GM18519 (cell line): Measurements from ENCODE around the gene RBMS2.
A peak's percentile ranks its signal among the peaks of the same experiment; 100 is the strongest.

Experiments
- ATAC-seq: cut with Tn5 transposase; IDR thresholded peaks from one replicate; pipeline ENCODE4 v1.9.1; 2021; ENCODE audit warnings: mild to moderate bottlenecking, moderate library complexity; ENCODE audit not compliant: unreplicated experiment, low FRiP score

RBMS2 gene

DNA sequence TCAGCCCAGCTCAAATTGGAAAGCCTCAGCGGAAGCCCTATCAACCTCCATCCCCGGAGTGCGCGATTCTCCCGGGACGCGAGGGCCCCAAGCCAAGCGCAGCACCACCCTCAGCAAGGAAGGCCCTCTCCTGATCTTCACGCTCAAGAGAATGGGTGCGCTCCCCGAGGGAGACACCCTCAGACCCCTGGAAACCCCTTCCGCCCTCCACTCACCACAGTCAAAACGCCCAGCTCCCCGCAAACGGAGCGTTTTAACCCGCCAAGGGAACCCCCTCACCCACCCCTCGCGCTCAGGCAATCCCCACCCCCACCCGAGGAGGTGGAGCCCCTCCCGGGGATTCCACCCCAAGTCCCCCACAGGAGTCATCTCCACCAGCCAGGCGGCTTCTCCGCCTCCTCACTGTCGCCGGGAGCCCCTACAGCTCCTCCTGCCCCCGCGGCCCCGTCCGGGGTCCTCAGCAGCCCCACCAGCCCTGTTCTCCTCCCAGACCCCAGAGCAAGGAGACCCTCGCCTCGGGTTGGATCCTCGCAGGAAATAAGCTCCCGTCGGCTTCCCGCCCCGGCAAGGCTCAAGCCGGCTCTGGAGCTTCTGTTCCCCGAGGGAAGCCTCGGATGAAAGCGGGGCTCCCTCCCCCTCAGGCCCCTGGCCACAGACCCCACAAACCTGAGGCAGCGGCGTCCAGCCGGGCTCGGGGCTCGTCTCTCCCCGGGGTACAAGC, 108.0 kb downstream of the RBMS2 start:
- no peak for ATAC-seq

DNA sequence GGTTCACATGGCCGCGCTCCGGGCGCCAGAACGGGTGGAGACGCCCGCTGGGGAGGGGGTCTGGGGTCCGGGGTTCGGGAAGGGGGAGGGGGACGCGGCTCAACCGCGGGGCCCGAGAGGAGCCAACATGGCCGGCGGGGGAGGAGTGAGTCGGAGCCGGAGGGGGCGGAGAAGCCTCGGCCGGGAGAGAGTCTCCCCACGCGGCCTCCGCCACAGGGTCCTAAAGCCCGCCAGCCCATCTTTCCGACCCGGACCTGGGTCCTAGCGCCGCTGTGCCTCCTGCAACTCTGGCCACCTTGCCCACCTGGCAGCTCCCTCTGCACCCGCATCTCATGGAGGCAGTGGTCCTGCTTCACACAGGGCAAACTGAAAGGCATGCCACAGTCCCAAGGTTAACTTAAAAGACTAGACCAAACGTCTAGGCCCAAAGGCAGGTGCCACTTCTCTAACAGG, 108.6 kb downstream of the RBMS2 start, which contains the start of gene BAZ2A:
TSS of gene BAZ2A (minus strand) at position 147 of the 453 bp plus-strand sequence. CDS start 12,796 bp downstream, outside the sequence.
- ATAC-seq = peak; percentile 39

- no peak for ATAC-seq
These were observed 110.4 kb downstream of the RBMS2 start for GRCh38 chr12:56631790-56632700.

DNA sequence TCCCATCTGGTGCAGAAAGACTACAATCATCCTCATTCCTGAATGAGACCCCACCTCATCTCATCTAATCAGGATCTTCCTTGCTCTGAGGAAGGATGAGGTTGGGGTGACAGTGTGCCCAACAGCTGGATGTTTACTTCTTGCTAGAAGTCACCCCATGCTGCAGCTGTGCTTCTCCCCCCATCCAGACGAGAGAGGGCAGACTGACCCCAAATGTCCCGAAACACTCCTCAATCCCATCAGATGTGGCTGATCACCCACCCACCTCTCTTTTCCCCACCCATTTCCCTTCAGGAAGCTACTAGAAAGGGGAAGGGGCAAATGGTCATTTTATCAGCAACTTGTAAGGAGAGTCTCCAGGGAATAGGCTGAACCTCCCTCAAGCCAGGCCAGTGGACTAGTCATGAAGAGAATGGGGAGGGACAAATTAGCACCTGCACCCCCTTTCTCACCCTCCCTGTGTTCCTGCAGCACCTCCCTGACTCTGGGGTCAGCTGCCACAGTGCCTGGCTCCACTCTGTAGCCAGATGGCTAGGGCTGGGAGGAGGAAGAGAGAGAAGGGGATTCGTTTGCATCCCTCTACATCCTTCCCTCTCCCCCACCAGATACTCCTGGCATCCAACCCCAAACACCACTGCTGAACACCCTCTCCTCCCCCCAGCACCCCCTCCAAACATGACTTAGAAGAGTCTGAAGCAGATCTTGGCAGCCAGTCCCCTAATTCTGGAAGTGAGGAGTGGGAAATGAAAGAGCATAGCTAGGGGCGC, 111.3 kb downstream of the RBMS2 start:
- ATAC-seq = no peak

DNA sequence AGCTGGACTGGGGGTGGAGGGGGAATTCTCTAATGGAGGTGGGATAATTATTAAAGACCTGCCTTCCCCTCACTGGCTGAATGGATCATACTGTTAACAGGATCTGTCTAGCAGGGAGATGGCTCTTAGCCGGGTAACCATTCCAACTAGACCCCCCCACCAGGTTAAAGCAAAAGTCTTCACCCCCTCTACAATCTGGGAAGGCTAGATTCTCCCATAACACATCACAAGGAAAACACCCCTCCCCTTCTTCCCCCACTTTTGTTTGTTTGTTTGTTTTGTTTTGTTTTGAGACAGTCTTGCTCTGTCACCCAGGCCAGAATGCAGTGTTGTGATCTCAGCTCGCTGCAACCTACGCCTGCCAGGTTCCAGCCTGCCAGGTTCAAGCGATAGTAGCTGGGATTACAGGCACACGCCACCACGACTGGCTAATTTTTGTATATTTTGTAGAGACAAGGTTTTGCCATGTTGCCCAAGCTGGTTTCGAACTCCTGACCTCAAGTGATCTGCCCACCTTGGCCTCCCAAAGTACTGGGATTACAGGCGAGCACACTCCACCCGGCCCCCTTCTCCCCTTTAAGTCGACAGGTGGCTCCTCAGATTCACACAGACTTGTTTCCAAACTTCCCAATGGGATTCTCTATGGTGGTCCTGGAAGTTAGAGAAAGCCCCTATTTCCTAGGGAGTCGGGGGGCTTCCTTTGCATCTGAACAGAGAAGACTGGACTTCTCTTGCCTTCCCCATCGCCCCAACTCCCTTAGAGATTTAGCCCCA, 112.0 kb downstream of the RBMS2 start:
- ATAC-seq = no peak

DNA sequence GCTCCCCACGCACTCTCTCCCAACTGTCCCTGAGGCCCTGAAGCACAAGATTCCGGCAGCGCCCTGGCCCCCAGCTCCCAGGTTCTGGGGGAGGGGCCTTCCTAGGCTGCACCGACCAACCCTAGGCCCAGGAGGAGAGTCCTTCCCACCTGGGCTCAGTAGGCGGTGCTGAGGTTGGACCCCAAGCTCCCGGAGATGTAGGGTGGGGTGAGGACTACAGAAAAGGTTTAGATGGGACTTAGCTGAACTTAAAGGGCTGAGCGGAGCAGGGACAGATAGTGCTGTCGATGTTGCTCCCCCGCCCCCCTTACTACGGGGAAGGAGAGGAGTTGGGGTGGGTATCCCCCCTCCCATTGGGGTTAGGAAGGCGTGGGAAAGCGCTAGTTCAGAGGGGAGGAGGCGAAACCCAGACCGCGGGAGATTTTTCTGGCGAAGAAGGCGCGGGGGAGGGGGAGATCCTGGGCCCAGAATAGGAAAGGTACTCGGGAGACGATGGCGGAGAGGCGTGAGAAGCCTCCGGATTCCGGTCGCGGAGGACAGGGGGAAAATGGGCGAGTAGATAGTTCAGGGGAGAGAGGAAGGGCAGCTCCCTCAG, 112.7 kb downstream of the RBMS2 start:
- no peak for ATAC-seq

- ATAC-seq = no peak
These were observed 113.5 kb downstream of the RBMS2 start for GRCh38 chr12:56634837-56635791.

DNA sequence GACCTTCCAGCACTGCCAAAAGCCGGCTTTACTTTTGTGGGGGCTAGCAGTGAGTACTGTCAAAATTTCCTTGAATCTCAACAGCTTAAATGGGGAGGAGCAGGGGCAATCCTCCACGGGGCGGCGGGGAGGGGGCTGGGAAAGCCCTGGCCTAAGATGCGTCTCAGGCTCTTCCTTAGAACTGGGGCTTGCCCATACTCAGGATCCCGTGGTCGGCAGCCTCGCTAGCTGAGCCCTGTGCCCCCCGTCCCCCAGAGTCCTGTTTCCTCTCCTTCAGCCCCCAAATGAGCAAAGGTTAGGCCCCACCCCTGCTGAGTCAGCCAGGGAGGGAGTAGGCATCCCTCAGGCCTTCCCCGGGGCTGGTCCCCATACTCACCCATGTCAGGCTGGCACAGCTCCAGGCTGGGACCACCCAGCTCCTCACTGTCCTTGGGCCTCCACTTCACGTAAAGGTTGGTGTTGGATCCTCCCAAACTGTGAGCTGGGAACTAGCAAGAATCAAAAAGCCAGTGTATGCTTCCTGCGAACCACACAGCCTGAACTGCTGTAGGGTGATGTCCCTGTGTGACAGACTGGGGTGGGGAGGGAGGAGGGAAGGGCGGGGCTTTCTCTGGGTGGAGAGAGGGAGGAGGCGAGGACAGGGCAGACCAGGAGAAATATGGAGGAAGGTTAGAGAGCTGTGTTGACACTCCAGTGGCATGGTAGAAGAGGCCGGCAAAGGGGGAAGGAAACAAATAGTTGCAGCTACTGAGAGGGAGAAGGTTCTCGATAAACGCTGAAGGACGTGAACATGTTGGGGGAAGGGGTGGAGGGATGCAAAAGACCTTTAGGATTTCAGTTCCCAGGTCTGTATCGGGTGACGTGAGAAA, 114.4 kb downstream of the RBMS2 start:
- ATAC-seq = peak; percentile 22

- ATAC-seq = peak; percentile 32
These were observed 115.3 kb downstream of the RBMS2 start for GRCh38 chr12:56636675-56637540.

- ATAC-seq = no peak
These were observed 116.0 kb downstream of the RBMS2 start for GRCh38 chr12:56637621-56638020.

DNA sequence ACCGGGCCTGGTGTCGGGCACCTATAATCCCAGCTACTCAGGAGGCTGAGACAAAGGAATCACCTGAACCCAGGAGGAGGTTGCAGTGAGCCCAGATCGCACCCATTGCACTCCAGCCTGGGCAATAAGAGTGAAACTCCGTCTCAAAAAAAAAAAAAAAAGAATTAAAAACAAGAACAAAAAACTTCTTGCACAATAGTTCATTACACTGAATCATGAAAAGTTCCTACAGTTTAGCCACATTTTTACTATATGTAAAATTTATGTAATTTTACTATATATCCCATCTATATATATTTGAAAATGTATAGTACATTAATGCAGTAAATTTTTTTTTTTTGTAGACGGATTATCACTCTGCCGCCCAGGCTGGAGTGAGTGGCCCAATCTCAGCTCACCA, 119.6 kb downstream of the RBMS2 start:
- no peak for ATAC-seq

GRCh38 chr12:56644654-56645053, 123.0 kb downstream of the RBMS2 start:
- ATAC-seq = no peak

GRCh38 chr12:56645201-56645716, 123.6 kb downstream of the RBMS2 start:
- ATAC-seq = no peak
